Fibroblast of lung (primary cell): ENCODE measurements around the gene CAPRIN1.

ENCODE experiments used
- CTCF ChIP-seq, 2 donors: IDR thresholded peaks in 1 of 2; conservative IDR thresholded peaks in 1 of 2; 1 replicate in 1 of 2; 2 replicates in 1 of 2; pipeline ENCODE4 v1.5.1; 2011 to 2012; ENCODE audit warnings: low read length in 2 of 2, control low read depth in 1 of 2, inconsistent platforms in 1 of 2, low read depth in 1 of 2, mild to moderate bottlenecking in 1 of 2
- EZH2 ChIP-seq: IDR thresholded peaks from 2 replicates; pipeline ENCODE4 v1.5.1; 2012; ENCODE audit warnings: low read length, control low read depth, mild to moderate bottlenecking; ENCODE audit errors: missing control alignments

GRCh38 chr11:34029176-34029575 lies 22.4 kb upstream of the CAPRIN1 start:
- TF ChIP-seq CTCF (conservative IDR thresholded peaks at IDR 0.05 in 1 of 2, IDR thresholded peaks at IDR 0.05 in 1 of 2; ENCODE audit: low read depth in 1 of 2, low read length in 2 of 2) (no peak), EZH2 (no peak)
